HG02588 (cell line): ENCODE data around the gene MAP7D2.

Source experiments
- ATAC-seq: cut with Tn5 transposase; IDR thresholded peaks from one replicate; pipeline ENCODE4 v1.9.1; 2021; ENCODE audit warnings: mild to moderate bottlenecking, moderate library complexity; ENCODE audit not compliant: unreplicated experiment

The MAP7D2 gene

GRCh38 chrX:19975845-19976244, 140.9 kb downstream of the MAP7D2 start:
- ATAC-seq, result no peak

DNA sequence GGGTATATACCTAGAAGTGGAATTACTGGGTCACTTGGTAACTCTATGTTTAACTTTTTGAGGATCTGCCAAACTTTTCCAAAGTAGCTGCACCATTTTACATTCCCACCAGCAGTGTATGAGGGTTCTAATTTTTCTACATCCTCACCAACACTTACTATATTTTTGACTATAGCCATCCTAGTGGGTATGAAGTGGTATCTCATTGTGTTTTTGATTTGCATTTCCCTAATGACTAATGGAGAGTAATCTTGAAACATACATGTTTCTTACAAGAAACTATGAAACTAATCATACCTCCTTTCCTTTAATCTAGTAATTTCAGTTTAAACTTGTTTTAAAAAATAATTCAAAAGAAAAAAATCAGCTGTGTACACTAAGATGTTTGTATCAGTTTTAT, 143.7 kb downstream of the MAP7D2 start:
- ATAC-seq, result no peak

- no peak for ATAC-seq
Measured at GRCh38 chrX:19968276-19968675, 148.4 kb downstream of the MAP7D2 start.

DNA sequence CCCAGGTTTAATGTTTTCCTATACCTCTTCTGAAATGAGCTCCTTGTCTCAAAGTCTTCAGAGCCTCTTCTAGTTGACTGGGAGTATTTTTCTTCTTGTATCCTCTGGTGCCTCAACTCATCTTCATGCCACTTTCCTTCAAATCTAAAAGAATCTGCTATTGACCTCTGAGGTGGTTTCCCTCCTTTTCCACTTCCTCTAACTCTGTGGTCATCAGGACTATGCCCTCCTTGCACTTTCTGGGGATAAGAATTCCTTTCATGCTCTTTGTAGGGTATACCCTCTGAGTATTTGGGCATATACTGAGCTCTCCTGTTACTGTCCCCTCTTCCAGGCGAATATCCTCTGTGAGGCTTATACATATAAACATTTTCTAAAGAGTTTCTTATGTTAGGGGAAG, 150.7 kb downstream of the MAP7D2 start:
- no peak for ATAC-seq

GRCh38 chrX:19964017-19964710, 152.5 kb downstream of the MAP7D2 start:
- no peak for ATAC-seq

- ATAC-seq, result no peak
Measured at GRCh38 chrX:19960913-19961312, 155.8 kb downstream of the MAP7D2 start.

DNA sequence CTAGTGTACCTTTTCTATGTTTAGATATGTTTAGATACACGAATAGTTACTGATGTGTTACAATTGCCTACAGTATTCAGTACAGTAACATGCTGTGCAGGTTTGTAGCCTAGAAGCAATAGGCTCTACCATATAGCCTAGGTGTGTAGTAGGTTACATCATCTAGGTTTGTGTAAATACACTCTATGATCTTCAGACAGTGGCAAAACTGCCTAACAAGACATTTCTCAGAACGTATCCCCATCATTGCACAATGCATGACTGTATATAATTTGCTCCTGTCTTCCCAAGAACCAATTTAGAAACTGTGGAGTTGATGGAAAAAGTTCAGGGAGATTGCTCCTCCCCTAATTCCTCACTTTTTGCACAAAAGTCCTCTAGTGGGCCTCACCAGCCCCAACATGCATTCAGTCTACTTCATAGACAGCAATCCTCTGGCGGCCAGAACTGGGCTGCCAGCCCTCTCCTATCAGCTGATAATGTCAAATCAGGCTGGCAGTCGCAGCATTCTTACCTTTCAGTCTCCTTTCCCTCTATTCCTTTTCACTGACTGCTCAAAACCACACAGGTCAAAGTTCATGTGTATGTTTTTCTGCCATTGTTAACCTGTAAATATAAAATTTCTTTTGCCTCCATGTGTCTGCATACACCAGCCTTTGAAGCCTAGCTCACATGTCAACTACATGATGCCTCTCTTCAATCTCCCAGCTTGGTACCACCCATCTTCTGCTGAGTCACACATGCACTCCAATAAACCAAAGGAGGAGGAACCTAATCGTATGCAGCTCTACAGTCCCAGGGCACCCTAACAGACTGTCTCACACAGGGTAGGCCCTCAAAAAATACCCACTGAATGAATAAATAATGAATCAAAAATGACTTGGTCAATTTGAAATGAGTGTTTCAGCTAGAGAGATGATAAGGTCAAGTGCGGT, 157.9 kb downstream of the MAP7D2 start:
- no peak for ATAC-seq

- no peak for ATAC-seq
Measured at GRCh38 chrX:19956923-19957322, 159.8 kb downstream of the MAP7D2 start.
